Loucy (cell line): Measurements from ENCODE around the gene FKBP7.

ENCODE experiments used
- H2AFZ ChIP-seq: fragments of 200-600 bp; sonication (generic); 2 replicates; pipeline ENCODE4 v1.6.0; 2016; ENCODE audit warnings: antibody characterized with exemption, mild to moderate bottlenecking, low read length, moderate library complexity
- H3F3A ChIP-seq: fragments of 200-600 bp; 2 replicates; pipeline ENCODE4 v1.6.0; 2016; ENCODE audit warnings: antibody characterized with exemption, low read depth, mild to moderate bottlenecking
- H3K27me3 ChIP-seq: fragments of 200-600 bp; sonication (generic); 2 replicates; pipeline ENCODE4 v1.6.1; 2014; ENCODE audit warnings: low read length, mild to moderate bottlenecking; ENCODE audit not compliant: insufficient read depth, poor library complexity, severe bottlenecking
- H3K36me3 ChIP-seq: fragments of 200-600 bp; sonication (generic); 2 replicates; pipeline ENCODE4 v1.6.1; 2016; ENCODE audit warnings: low read length; ENCODE audit not compliant: insufficient read depth
- H3K4me1 ChIP-seq: fragments of 200-600 bp; sonication (generic); 2 replicates; pipeline ENCODE4 v1.5.1; 2014; ENCODE audit warnings: low read length, mild to moderate bottlenecking; ENCODE audit not compliant: insufficient read depth, poor library complexity, severe bottlenecking
- H3K4me2 ChIP-seq: fragments of 200-600 bp; sonication (generic); 2 replicates; pipeline ENCODE4 v1.6.0; 2014; ENCODE audit warnings: antibody characterized with exemption, low read length, low read depth, mild to moderate bottlenecking; ENCODE audit not compliant: poor library complexity, severe bottlenecking
- H3K4me3 ChIP-seq: fragments of 200-600 bp; sonication (generic); 2 replicates; pipeline ENCODE4 v1.5.1; 2014; ENCODE audit warnings: low read length, mild to moderate bottlenecking, mixed read lengths; ENCODE audit not compliant: poor library complexity, severe bottlenecking
- H3K79me2 ChIP-seq: fragments of 200-600 bp; sonication (generic); 2 replicates; pipeline ENCODE4 v1.6.1; 2014; ENCODE audit warnings: low read length; ENCODE audit not compliant: insufficient read depth
- H3K9ac ChIP-seq: fragments of 200-600 bp; sonication (generic); 2 replicates; pipeline ENCODE4 v1.6.0; 2014; ENCODE audit warnings: mild to moderate bottlenecking, low read depth, low read length, moderate library complexity; ENCODE audit not compliant: poor library complexity, severe bottlenecking
- H3K9me2 ChIP-seq: fragments of 200-600 bp; sonication (generic); replicated peaks from 2 replicates; pipeline ENCODE4 v1.6.1; 2016; ENCODE audit warnings: low read depth, low read length, mixed read lengths
- H3K9me3 ChIP-seq: fragments of 200-600 bp; sonication (generic); 2 replicates; pipeline ENCODE4 v1.6.1; 2014; ENCODE audit warnings: mild to moderate bottlenecking, antibody characterized with exemption, low read length, low read depth; ENCODE audit not compliant: insufficient read depth
- H4K20me1 ChIP-seq: fragments of 200-600 bp; sonication (generic); 2 replicates; pipeline ENCODE4 v1.6.0; 2014; ENCODE audit warnings: antibody characterized with exemption, low read length, mild to moderate bottlenecking; ENCODE audit not compliant: insufficient read depth, poor library complexity, severe bottlenecking
- CTCF ChIP-seq: fragments of 200-600 bp; sonication (generic); conservative IDR thresholded peaks from 2 replicates; pipeline ENCODE4 v1.5.1; 2014; ENCODE audit warnings: mild to moderate bottlenecking, antibody characterized with exemption, low read length
- EZH2phosphoT487 ChIP-seq: fragments of 200-600 bp; IDR thresholded peaks from 2 replicates; pipeline ENCODE4 v1.6.1; 2018; ENCODE audit warnings: antibody characterized with exemption, mild to moderate bottlenecking, moderate library complexity, borderline replicate concordance

FKBP7 gene

GRCh38 chr2:178418426-178418825 lies 60.0 kb downstream of the FKBP7 start:
- Histone ChIP-seq H3K4me1 (peaks cover 50% of the 10 kb centered on the region), H3F3A (no peaks in the 10 kb centered on the region; the same call in 1 of the 2 replicates), H3K9me2 (no peaks in the 10 kb centered on the region), H2AFZ (no peak overlapping the region), H4K20me1 (peaks cover 5% of the 10 kb centered on the region), H3K4me3 (no peak overlapping the region), H3K27me3 (no peaks in the 10 kb centered on the region), H3K79me2 (peaks cover 44% of the 10 kb centered on the region), H3K9ac (peak overlapping the region; percentile 30), H3K36me3 (no peaks in the 10 kb centered on the region), H3K4me2 (peak overlapping the region; percentile 83), H3K9me3 (no peaks in the 10 kb centered on the region)
- TF ChIP-seq CTCF (no peak), EZH2phosphoT487 (no peak)

GRCh38 chr2:178417916-178418315 lies 60.5 kb downstream of the FKBP7 start:
- H2AFZ ChIP-seq = no peak overlapping the region
- peaks cover 5% of the 10 kb centered on the region for H4K20me1 ChIP-seq
- peaks cover 44% of the 10 kb centered on the region for H3K79me2 ChIP-seq
- H3K9me3 ChIP-seq = no peaks in the 10 kb centered on the region
- H3K9me2 ChIP-seq = no peaks in the 10 kb centered on the region
- TF ChIP-seq EZH2phosphoT487 (no peak), CTCF (no peak)
- peaks cover 51% of the 10 kb centered on the region for H3K4me1 ChIP-seq
- H3F3A ChIP-seq = no peaks in the 10 kb centered on the region; the same call in 1 of the 2 replicates
- H3K9ac ChIP-seq = no peak overlapping the region
- H3K4me2 ChIP-seq = peak overlapping the region; percentile 83
- H3K27me3 ChIP-seq = no peaks in the 10 kb centered on the region
- no peak overlapping the region for H3K4me3 ChIP-seq
- H3K36me3 ChIP-seq = no peaks in the 10 kb centered on the region

- Histone ChIP-seq H3F3A (no peaks in the 10 kb centered on the region; the same call in 1 of the 2 replicates), H4K20me1 (peaks cover 5% of the 10 kb centered on the region), H3K4me1 (peaks cover 45% of the 10 kb centered on the region), H3K9me3 (no peaks in the 10 kb centered on the region), H2AFZ (no peak overlapping the region), H3K9me2 (no peaks in the 10 kb centered on the region), H3K4me2 (peak overlapping the region; percentile 83), H3K79me2 (peaks cover 41% of the 10 kb centered on the region), H3K4me3 (peak overlapping the region; percentile 86), H3K36me3 (no peaks in the 10 kb centered on the region), H3K27me3 (no peaks in the 10 kb centered on the region), H3K9ac (peak overlapping the region; percentile 93)
- TF ChIP-seq EZH2phosphoT487 (no peak), CTCF (no peak)
These were observed 62.4 kb downstream of the FKBP7 start for GRCh38 chr2:178415979-178416378.
